Gastroesophageal sphincter (tissue), 4 donors: Measurements from ENCODE around the gene KAZALD1. TPM values are rescaled to one million over a fixed set of nuclear protein-coding genes. Genes with fewer than 3 reads are reported as not detected.
"Not testable (repeated sequence)": the region's sequence is repeated elsewhere in the genome, so short reads cannot be mapped to it uniquely, and the experiment has no call there.

Source experiments
- ATAC-seq: fragments of 150-250 bp; one replicate; pipeline ENCODE4 v1.9.1; 2016; ENCODE audit warnings: mild to moderate bottlenecking, moderate library complexity
- H3K27ac ChIP-seq, 4 donors: fragments of 200-600 bp; sonication (generic) in 3 of 4; 1 replicate in 3 of 4; 2 replicates in 1 of 4; pipeline ENCODE4 v1.5.1; 2016 to 2019
- H3K27me3 ChIP-seq: fragments of 200-600 bp; sonication (generic); one replicate; pipeline ENCODE4 v1.5.1; 2019
- H3K36me3 ChIP-seq, 2 donors: fragments of 200-600 bp; sonication (generic); one replicate each; pipeline ENCODE4 v1.5.1; 2019; ENCODE audit warnings: control low read depth in 1 of 2
- H3K4me1 ChIP-seq, 3 donors: fragments of 200-600 bp; sonication (generic); 1 replicate in 2 of 3; 2 replicates in 1 of 3; pipeline ENCODE4 v1.5.1; 2016 to 2019; ENCODE audit warnings: control low read depth in 2 of 3
- H3K4me3 ChIP-seq, 2 donors: fragments of 200-600 bp; sonication (generic); one replicate each; pipeline ENCODE4 v1.5.1; 2019; ENCODE audit warnings: mild to moderate bottlenecking in 1 of 2, moderate library complexity in 1 of 2
- H3K9me3 ChIP-seq, 3 donors: fragments of 200-600 bp; sonication (generic); one replicate each; pipeline ENCODE4 v1.5.1; 2017 to 2019; ENCODE audit warnings: control low read depth in 2 of 3
- EP300 ChIP-seq: sonication (generic); formaldehyde crosslinking; IDR thresholded peaks from one replicate; pipeline ENCODE4 v1.6.1; 2017; ENCODE audit warnings: antibody characterized with exemption, mild to moderate bottlenecking
- POLR2A ChIP-seq, 2 donors: fragments of 450-650 bp; IDR thresholded peaks; one replicate each; pipeline ENCODE4 v1.6.1; 2017; ENCODE audit warnings: antibody characterized with exemption in 2 of 2, mild to moderate bottlenecking in 2 of 2, moderate library complexity in 1 of 2
- POLR2AphosphoS5 ChIP-seq: sonication (generic); formaldehyde crosslinking; IDR thresholded peaks from one replicate; pipeline ENCODE4 v1.6.1; 2017; ENCODE audit warnings: antibody characterized with exemption
- WGBS, 2 donors: methylation state at CpG; one replicate each; pipeline ENCODE4 v1.1.5; 2018; ENCODE audit warnings: low coverage in 1 of 2; 5-methylcytosine and 5-hydroxymethylcytosine counted together
- total RNA-seq, 4 donors: library from RNA; depleted of rRNA; stranded (reverse); fragments of >200 nt; gene quantifications; one replicate each; pipeline ENCODE4 v1.1.0, GENCODE V29; 2016
- TF ChIP-seq, protein P1 (sequence below), 4 experiments: fragments of 200-600 bp in 2 of 4; fragments of 450-650 bp in 2 of 4; sonication (generic) in 1 of 4; IDR thresholded peaks; one replicate each; pipeline ENCODE4 v1.5.1; 2017 to 2019; ENCODE audit warnings: antibody characterized with exemption in 4 of 4, mild to moderate bottlenecking in 2 of 4, moderate library complexity in 2 of 4

KAZALD1 gene
- total RNA-seq, 4 donors from 2014 or later, result 0.45 to 12.5 (median 2.2) TPM

DNA sequence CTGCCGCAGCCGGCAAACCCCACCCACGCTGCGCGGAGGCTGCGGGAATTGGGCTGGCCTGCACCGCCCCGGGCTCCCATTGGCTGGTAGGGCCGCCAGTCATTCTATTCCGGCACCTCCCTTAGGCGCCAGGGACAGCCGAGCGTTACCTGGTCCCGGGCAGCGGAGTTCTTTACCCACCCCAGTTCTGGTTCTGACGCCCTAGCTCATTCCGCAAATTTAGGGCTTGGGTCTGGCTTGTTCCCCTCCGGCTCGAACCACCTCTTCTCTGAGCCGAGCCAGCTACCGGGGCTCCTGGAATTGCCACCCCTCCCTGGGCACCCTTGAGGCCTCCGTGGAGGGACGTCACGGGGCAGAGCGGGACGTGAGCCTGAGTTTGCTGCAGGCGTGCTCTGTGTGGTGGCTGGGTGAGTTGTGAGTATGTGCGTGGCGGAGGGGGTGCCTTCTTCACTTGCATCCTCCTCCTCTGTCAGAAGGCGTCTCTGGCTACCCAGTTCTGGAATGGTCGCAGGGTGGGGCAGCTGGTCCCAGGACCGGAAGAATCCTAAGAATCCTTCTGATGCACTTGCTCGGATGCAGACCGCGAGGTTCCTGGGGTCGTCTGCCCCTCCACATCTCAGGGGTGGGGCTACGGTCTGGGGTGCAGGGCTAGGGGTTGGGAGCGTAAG, 30.5 kb upstream of the KAZALD1 start, which contains the start of the genes PDZD7 and SFXN3:
TSS of gene PDZD7 (minus strand) at position 2 of the 668 bp plus-strand sequence. CDS start 910 bp downstream, outside the sequence.
TSS of gene SFXN3 (plus strand) at position 107 of the 668 bp plus-strand sequence. CDS start 3,461 bp downstream, outside the sequence.
- WGBS, 2 donors, result 0% methylated on average over 2 to 13 of the region's 38 CpGs

DNA sequence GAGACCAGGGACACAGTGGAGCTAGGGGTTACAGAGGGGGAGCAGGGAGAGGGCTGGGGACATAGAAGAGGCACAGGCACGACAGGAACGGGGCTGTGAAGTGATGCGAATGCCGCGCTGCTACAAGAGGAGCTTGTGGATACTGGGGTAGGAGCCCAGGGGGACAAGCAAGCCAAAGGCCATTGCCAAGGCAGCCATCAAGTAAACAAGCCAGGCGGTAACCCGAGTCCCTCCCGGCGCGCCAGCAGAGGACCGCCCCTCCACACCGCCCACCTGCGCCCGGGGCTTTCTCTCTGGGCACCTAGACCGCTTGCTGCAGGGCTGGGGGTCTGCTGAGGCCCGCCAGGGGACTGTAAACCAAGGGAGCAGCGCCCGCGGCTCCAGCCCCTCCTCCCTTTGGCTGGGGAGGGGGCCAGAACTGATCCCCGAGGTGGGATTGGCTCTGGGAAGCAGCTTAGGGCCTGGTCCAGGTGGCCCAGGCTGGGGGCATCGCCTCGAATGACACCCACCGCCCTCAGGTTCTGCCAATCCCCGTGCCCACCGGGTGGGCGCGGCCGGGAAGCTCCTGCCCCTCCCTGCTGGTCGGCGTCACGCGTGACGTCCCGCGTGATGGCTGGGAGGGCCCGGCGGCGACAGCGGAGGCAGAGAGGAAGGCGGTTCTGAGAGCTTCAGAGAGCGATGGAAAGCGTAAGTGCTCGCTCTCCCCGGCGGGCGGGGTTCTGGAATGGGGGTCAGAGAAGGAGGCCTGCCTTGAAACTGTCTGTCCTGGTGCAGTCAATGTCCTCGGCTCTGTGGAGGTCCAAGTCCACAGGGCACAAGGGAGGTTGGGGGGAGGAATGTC, 29.8 kb upstream of the KAZALD1 start:
- WGBS, 2 donors, result 0% methylated on average over 3 to 5 of the region's 47 CpGs
- peak; percentile 71 for ATAC-seq
- peaks cover 0 to 25% of the 10 kb centered on the region in 2 donors for H3K36me3 ChIP-seq
- peak overlapping the region; percentile 86 to 98 (median 92) for H3K27ac ChIP-seq
- TF ChIP-seq POLR2A (IDR thresholded peaks at IDR 0.05) (peak in 1 of 2 donors; percentile 42), EP300 (no peak), POLR2AphosphoS5 (peak; percentile 14)
- no peaks in the 10 kb centered on the region for H3K9me3 ChIP-seq
- no peaks in the 10 kb centered on the region for H3K27me3 ChIP-seq
- H3K4me3 ChIP-seq, result peak overlapping the region; percentile 60 to 76
- peaks cover 0 to 28% (median 12%) of the 10 kb centered on the region in 3 donors for H3K4me1 ChIP-seq

More for the DNA sequence above, 30.5 kb upstream of the KAZALD1 start, which contains the start of the genes PDZD7 and SFXN3:
- peak within 1 kb of the TSS; percentile 86 to 98 (median 92) for H3K27ac ChIP-seq
- ATAC-seq, result peak; percentile 93
- peaks cover 0 to 18% of the 10 kb centered on the region in 2 donors for H3K36me3 ChIP-seq
- no peaks in the 10 kb centered on the region for H3K9me3 ChIP-seq
- H3K4me3 ChIP-seq, result peak within 1 kb of the TSS; percentile 60 to 76
- no peaks in the 10 kb centered on the region for H3K27me3 ChIP-seq
- H3K4me1 ChIP-seq, result peaks cover 0 to 28% (median 12%) of the 10 kb centered on the region in 3 donors
- TF ChIP-seq POLR2AphosphoS5, result peak; percentile 50
- TF ChIP-seq, protein P1, sequence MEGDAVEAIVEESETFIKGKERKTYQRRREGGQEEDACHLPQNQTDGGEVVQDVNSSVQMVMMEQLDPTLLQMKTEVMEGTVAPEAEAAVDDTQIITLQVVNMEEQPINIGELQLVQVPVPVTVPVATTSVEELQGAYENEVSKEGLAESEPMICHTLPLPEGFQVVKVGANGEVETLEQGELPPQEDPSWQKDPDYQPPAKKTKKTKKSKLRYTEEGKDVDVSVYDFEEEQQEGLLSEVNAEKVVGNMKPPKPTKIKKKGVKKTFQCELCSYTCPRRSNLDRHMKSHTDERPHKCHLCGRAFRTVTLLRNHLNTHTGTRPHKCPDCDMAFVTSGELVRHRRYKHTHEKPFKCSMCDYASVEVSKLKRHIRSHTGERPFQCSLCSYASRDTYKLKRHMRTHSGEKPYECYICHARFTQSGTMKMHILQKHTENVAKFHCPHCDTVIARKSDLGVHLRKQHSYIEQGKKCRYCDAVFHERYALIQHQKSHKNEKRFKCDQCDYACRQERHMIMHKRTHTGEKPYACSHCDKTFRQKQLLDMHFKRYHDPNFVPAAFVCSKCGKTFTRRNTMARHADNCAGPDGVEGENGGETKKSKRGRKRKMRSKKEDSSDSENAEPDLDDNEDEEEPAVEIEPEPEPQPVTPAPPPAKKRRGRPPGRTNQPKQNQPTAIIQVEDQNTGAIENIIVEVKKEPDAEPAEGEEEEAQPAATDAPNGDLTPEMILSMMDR (IDR thresholded peaks at IDR 0.05), result no peak
- peak; percentile 42 to 62 for TF ChIP-seq POLR2A (IDR thresholded peaks at IDR 0.05)

DNA sequence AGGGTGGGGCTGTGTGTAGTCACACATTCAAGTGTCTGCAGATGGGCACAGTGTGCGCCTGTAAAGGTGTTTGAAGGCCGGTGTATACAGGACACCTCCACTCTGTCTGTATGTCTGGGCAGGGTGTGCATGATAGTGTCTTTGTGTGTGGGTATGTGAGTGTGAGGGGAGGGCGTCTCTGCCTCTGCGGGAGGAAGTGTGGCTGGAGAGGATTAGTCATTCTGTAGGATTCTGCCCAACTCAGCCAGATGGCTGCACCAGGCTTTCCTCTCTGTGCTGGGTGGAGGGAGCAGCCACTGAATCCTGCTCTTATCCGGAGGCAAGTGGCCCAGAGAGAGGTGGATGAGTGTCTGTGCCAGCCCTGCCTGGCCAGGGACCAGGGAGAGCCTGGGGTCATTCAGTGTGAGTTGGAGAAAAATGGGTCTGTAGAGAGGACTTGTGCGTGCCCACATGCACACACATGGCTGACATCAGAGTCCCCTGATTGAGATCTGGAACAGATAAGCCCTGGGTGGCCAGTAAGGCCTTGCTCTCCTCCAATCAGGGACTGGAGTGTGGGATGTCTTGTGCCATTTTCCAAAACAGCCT, 29.1 kb upstream of the KAZALD1 start:
- Histone ChIP-seq H3K27me3 (no peaks in the 10 kb centered on the region), H3K27ac (peak overlapping the region; percentile 86 to 98 (median 92)), H3K4me3 (peak overlapping the region; percentile 60 to 76), H3K36me3 (peaks cover 0 to 32% of the 10 kb centered on the region in 2 donors), H3K4me1 (peaks cover 0 to 28% (median 12%) of the 10 kb centered on the region in 3 donors), H3K9me3 (no peaks in the 10 kb centered on the region)
- TF ChIP-seq, protein P1 (IDR thresholded peaks at IDR 0.05), result no peak
- peak; percentile 38 for TF ChIP-seq POLR2AphosphoS5
- peak; percentile 58 for ATAC-seq
- 0% methylated on average over 2 to 5 of the region's 6 CpGs for WGBS, 2 donors

DNA sequence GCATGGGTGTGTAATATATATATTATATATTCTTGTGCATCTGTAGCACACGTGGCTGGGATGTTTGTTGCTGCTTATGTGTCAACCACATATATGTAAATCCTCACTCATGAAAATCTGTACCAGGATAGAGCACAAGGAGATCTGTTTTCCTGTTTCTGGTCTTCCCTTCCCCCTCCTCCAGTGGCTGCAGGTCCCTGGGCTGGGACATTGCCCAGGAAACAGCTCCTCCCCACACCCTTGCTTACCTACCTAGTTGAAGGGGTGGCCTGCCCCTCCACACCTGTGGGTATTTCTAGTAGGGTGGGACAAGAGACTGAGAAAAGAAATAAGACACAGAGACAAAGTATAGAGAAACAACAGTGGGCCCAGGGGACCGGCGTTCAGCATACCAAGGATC, 28.5 kb upstream of the KAZALD1 start:
- Histone ChIP-seq H3K9me3 (no peaks in the 10 kb centered on the region), H3K27me3 (no peaks in the 10 kb centered on the region), H3K4me1 (peaks cover 0 to 28% (median 12%) of the 10 kb centered on the region in 3 donors), H3K4me3 (peak overlapping the region in 1 of 2 donors; percentile 76), H3K36me3 (peaks cover 0 to 38% of the 10 kb centered on the region in 2 donors), H3K27ac (peak overlapping the region in 3 of 4 donors; percentile 89 to 98 (median 96))
- no peak for ATAC-seq
- WGBS, 2 donors, result 38% methylated on average over 2 of the region's 3 CpGs; no CpG with 5 or more reads in 1 of the 2 donors
- TF ChIP-seq EP300 (no peak), POLR2A (IDR thresholded peaks at IDR 0.05) (no peak), POLR2AphosphoS5 (no peak)
- TF ChIP-seq, protein P1 (IDR thresholded peaks at IDR 0.05), result no peak

DNA sequence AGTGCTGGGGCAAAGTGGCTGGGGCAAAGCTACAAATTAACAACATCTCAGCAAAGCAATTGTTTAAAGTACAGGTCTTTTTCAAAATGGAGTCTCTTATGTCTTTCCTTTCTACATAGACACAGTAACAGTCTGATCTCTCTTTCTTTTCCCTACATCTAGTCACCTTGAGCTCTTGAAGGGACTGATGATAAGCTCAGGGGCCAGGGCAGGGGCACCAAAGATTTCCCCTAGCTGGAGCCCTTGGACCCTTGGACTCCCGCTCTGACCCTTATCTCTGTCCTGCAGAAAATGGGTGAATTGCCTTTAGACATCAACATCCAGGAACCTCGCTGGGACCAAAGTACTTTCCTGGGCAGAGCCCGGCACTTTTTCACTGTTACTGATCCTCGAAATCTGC, 27.4 kb upstream of the KAZALD1 start:
- ATAC-seq, H3K4me3 ChIP-seq: not testable (repeated sequence)
- 80 to 91% methylated on average over 2 to 4 of the region's 4 CpGs for WGBS, 2 donors

More for the DNA sequence above, 27.4 kb upstream of the KAZALD1 start:
- H3K9me3 ChIP-seq, H3K27me3 ChIP-seq, H3K27ac ChIP-seq: not testable (repeated sequence)
- Histone ChIP-seq H3K4me1 (peaks cover 0 to 28% (median 12%) of the 10 kb centered on the region in 3 donors), H3K36me3 (peaks cover 0 to 49% of the 10 kb centered on the region in 2 donors)
